Lung (tissue), 12 donors: Measurements from ENCODE around the gene NKD2. TPM values are rescaled to one million over a fixed set of nuclear protein-coding genes. Genes with fewer than 3 reads are reported as not detected.

ENCODE experiments used
- ATAC-seq: fragments of 200-7000 bp; cut with Tn5 transposase; one replicate; pipeline ENCODE4 v1.9.1; 2020; ENCODE audit warnings: moderate number of reproducible peaks; ENCODE audit not compliant: insufficient read depth, low FRiP score
- DNase-seq, 3 donors: peaks; one replicate each; pipeline ENCODE4 v3.0.0-alpha.2; 2013 to 2017
- H3K27ac ChIP-seq, 2 donors: one replicate each; pipeline ENCODE4 v1.5.1; 2013; ENCODE audit warnings: mild to moderate bottlenecking in 2 of 2, moderate library complexity in 2 of 2, control low read depth in 1 of 2, inconsistent platforms in 1 of 2, low read depth in 1 of 2, low read length in 1 of 2
- H3K27me3 ChIP-seq, 3 donors: one replicate each; pipeline ENCODE4 v1.5.1; 2013; ENCODE audit warnings: low read length in 2 of 3; ENCODE audit not compliant: control insufficient read depth in 3 of 3, insufficient read depth in 3 of 3
- H3K36me3 ChIP-seq, 4 donors: one replicate each; pipeline ENCODE4 v1.5.1; 2013; ENCODE audit warnings: low read length in 4 of 4, mild to moderate bottlenecking in 1 of 4, moderate library complexity in 1 of 4; ENCODE audit not compliant: control insufficient read depth in 4 of 4, insufficient read depth in 4 of 4
- H3K4me1 ChIP-seq, 5 donors: one replicate each; pipeline ENCODE4 v1.5.1; 2013; ENCODE audit warnings: low read length in 5 of 5, mild to moderate bottlenecking in 2 of 5, moderate library complexity in 1 of 5; ENCODE audit not compliant: control insufficient read depth in 5 of 5, insufficient read depth in 5 of 5
- H3K4me3 ChIP-seq: one replicate; pipeline ENCODE4 v1.5.1; 2013; ENCODE audit warnings: mild to moderate bottlenecking, control low read depth, moderate library complexity
- H3K9ac ChIP-seq, 2 donors: one replicate each; pipeline ENCODE4 v1.5.1; 2013; ENCODE audit warnings: low read length in 2 of 2, control low read depth in 1 of 2; ENCODE audit not compliant: insufficient read depth in 1 of 2
- H3K9me3 ChIP-seq, 4 donors: one replicate each; pipeline ENCODE4 v1.5.1; 2013; ENCODE audit warnings: low read length in 3 of 4, mild to moderate bottlenecking in 1 of 4, moderate library complexity in 1 of 4; ENCODE audit not compliant: control insufficient read depth in 4 of 4, insufficient read depth in 3 of 4
- CTCF ChIP-seq: IDR thresholded peaks from 2 replicates; pipeline ENCODE4 v1.5.1; 2012; ENCODE audit warnings: mild to moderate bottlenecking; ENCODE audit errors: control extremely low read depth, extremely low read depth
- WGBS, 2 donors: extraction: QIAGEN DNeasy Blood & Tissue Kit; methylation state at CpG; one replicate each; pipeline ENCODE4 v1.1.7; 2013; 5-methylcytosine and 5-hydroxymethylcytosine counted together
- polyA plus RNA-seq, 2 donors: library from polyadenylated mRNA; stranded (reverse); fragments of 200-250 nt; gene quantifications; one replicate each; pipeline ENCODE4 v1.2.1, GENCODE V29; 2013
- total RNA-seq, 2 donors: library from RNA; depleted of rRNA in 1 of 2; stranded (reverse); fragments of >200 nt in 1 of 2; gene quantifications; one replicate each; pipeline ENCODE4 v1.2.1, GENCODE V29; 2014 to 2021
- donor health status: control.
- donor health status: control.
- donor health status: Bipolar disorder and iron deficiency.
- donor health status: healthy.
- donor health status: DM: yes; HTN: yes; CAD: no.

The NKD2 gene
- total and polyA plus RNA-seq, 4 donors: 9.9 to 88.0 (median 48.4) TPM

- Histone ChIP-seq H3K4me1 (no peaks in the 10 kb centered on the region), H3K27ac (no peak overlapping the region), H3K36me3 (peaks cover 0 to 89% (median 16%) of the 10 kb centered on the region in 4 donors), H3K4me3 (no peak overlapping the region), H3K27me3 (no peaks in the 10 kb centered on the region), H3K9ac (no peak overlapping the region), H3K9me3 (no peaks in the 10 kb centered on the region)
- no peak for ATAC-seq
- 90 to 92% methylated on average over 39 of the region's 39 CpGs for WGBS, 2 donors
- no peak for TF ChIP-seq CTCF
- no peak for DNase-seq
Observed at GRCh38 chr5:1054799-1055775, 46.5 kb downstream of the NKD2 start.

GRCh38 chr5:1055896-1056610, 47.5 kb downstream of the NKD2 start:
- TF ChIP-seq CTCF: no peak
- Histone ChIP-seq H3K27ac (no peak overlapping the region), H3K9me3 (no peaks in the 10 kb centered on the region), H3K4me3 (no peak overlapping the region), H3K36me3 (peaks cover 0 to 88% (median 15%) of the 10 kb centered on the region in 4 donors), H3K9ac (no peak overlapping the region), H3K27me3 (no peaks in the 10 kb centered on the region), H3K4me1 (no peaks in the 10 kb centered on the region)
- DNase-seq (no peak), ATAC-seq (no peak)
- WGBS, 2 donors: 92 to 93% methylated on average over 39 of the region's 39 CpGs

GRCh38 chr5:1056611-1057484, 48.2 kb downstream of the NKD2 start:
- no peaks in the 10 kb centered on the region for H3K9me3 ChIP-seq
- no peaks in the 10 kb centered on the region for H3K4me1 ChIP-seq
- no peak overlapping the region for H3K9ac ChIP-seq
- ATAC-seq: no peak
- H3K27me3 ChIP-seq: no peaks in the 10 kb centered on the region
- WGBS, 2 donors: 93 to 94% methylated on average over 27 of the region's 27 CpGs
- DNase-seq: no peak
- no peak overlapping the region for H3K27ac ChIP-seq
- no peak overlapping the region for H3K4me3 ChIP-seq
- H3K36me3 ChIP-seq: peaks cover 0 to 84% (median 13%) of the 10 kb centered on the region in 4 donors
- TF ChIP-seq CTCF: no peak
